Coronary artery (tissue), 2 donors: ENCODE measurements around the gene PAIP1.
A peak's percentile ranks its signal among the peaks of the same experiment; 100 is the strongest.
"Not testable (repeated sequence)": the region's sequence is repeated elsewhere in the genome, so short reads cannot be mapped to it uniquely, and the experiment has no call there.

ENCODE experiments used
- DNase-seq: peaks from one replicate; pipeline ENCODE4 v3.0.0-alpha.2; 2017; ENCODE audit warnings: low spot score
- H3K27ac ChIP-seq, 2 donors: fragments of 200-600 bp; sonication (generic); one replicate each; pipeline ENCODE4 v1.5.1; 2016 to 2019
- H3K4me3 ChIP-seq: fragments of 200-600 bp; sonication (generic); 2 replicates; pipeline ENCODE4 v1.5.1; 2016; ENCODE audit warnings: mild to moderate bottlenecking, moderate library complexity
- CTCF ChIP-seq: fragments of 200-600 bp; sonication (generic); IDR thresholded peaks from one replicate; pipeline ENCODE4 v1.5.1; 2019; ENCODE audit warnings: antibody characterized with exemption

Gene PAIP1

DNA sequence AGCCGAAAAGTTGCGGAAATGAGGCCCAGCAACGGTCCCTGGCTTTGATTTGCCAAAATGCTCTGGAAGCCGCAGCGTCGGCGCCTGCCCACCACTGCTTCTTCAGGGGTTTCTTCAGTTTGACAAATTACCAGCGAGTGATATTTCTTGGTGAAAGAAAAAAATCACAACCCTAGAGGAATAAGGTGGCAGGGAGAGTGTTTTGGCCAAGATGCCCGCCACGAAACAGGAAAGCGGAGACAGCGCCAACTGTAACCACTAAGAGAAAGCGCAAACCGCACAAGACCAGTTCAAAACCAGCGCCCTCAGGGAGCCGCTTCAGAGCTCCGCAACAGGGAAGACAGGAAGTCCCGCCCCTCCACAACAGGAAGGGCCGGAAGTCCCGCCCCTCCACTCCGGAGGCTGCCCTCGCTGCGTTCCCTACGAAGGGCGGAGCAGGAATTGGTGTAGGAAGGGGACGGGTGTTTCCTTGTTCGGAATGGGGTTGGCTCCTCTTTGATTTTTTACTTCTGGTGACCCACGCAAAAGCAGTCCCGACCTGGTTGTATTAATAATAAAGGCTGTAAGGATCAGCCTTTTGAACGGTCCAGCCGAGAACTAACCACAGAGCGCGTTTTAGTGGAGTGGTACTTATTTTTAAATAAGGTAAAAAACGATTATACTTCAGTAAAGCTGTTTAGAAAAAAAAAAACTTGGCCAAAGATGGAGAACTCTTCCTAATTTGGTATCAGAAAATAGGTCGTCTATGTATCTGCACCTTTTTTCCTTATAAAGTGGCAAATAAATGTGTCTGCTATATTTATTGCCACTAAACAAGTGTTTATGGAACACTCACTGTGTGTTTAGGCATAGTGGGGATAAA lies 41.8 kb downstream of the PAIP1 start, which contains the start of gene C5orf34:
C5orf34 (minus strand) TSS at position 333 of the 862 bp plus-strand sequence. CDS start 5,809 bp downstream, outside the sequence.
- H3K4me3 ChIP-seq, result peak within 1 kb of the TSS; percentile 70
- peak; percentile 97 for DNase-seq
- no peak for TF ChIP-seq CTCF
- H3K27ac ChIP-seq, result peak within 1 kb of the TSS; percentile 80

DNA sequence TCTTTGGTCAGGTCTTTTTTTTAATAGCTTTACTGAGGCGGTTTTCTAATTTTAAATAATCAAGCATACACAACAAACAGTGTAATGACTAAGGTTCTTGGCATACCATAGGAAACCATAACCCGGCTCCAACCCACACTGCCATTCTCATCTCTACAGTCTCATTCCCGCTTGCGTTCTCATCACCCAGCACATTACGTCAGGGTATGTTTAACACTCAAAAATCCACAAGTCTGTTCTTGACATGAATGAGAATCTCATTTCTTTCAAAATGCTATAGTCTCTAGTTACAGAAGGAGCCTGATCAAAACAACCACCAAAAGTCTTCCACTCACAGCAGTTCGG lies 42.4 kb downstream of the PAIP1 start:
- peak overlapping the region; percentile 80 for H3K27ac ChIP-seq
- no peak for DNase-seq

GRCh38 chr5:43514025-43514424 lies 42.9 kb downstream of the PAIP1 start:
- Histone ChIP-seq H3K4me3 (peak overlapping the region; percentile 70), H3K27ac (no peak overlapping the region)
- no peak for TF ChIP-seq CTCF
- DNase-seq, result no peak

More for the DNA sequence above, 42.4 kb downstream of the PAIP1 start:
- no peak for TF ChIP-seq CTCF
- H3K4me3 ChIP-seq, result peak overlapping the region; percentile 70

- not testable (repeated sequence) for DNase-seq, H3K4me3 ChIP-seq, H3K27ac ChIP-seq
These were observed 45.8 kb downstream of the PAIP1 start for GRCh38 chr5:43511062-43511461.

- DNase-seq, result no peak
- Histone ChIP-seq H3K27ac (no peak overlapping the region), H3K4me3 (no peak overlapping the region)
- no peak for TF ChIP-seq CTCF
These were observed 58.3 kb downstream of the PAIP1 start for GRCh38 chr5:43498581-43498980.

- no peak for DNase-seq
- no peak for TF ChIP-seq CTCF
- Histone ChIP-seq H3K27ac (no peak overlapping the region), H3K4me3 (no peak overlapping the region)
These were observed 59.4 kb downstream of the PAIP1 start for GRCh38 chr5:43497311-43498104.

- no peak for TF ChIP-seq CTCF
- no peak for DNase-seq
- Histone ChIP-seq H3K27ac (no peak overlapping the region), H3K4me3 (no peak overlapping the region)
These were observed 65.6 kb downstream of the PAIP1 start for GRCh38 chr5:43491326-43491725.
